ENCODE results near the gene PSMA8.

- TF ChIP-seq CTCF (conservative IDR thresholded peaks at IDR 0.05; ENCODE audit: low read length) = peak; percentile 74
- no peak for TF ChIP-seq EZH2phosphoT487 (IDR thresholded peaks at IDR 0.05; ENCODE audit: borderline replicate concordance, low read depth, low read length)
Measured at GRCh38 chr18:26103579-26103978, 30.1 kb upstream of the PSMA8 start.

All from OCI-LY7 (cell line).